Mesenchymal stem cell (in vitro differentiated cells and primary cell): ENCODE data around the gene LYRM1.
A peak's percentile ranks its signal among the peaks of the same experiment; 100 is the strongest.

ENCODE experiments used
- DNase-seq: peaks from one replicate; pipeline ENCODE4 v3.0.0-alpha.2; 2013
- H2AFZ ChIP-seq: one replicate; pipeline ENCODE4 v1.6.1; 2013; ENCODE audit warnings: low read depth, mild to moderate bottlenecking, control low read depth, inconsistent platforms, low read length, moderate library complexity
- H2AK5ac ChIP-seq: 2 replicates; pipeline ENCODE4 v1.6.1; 2013; ENCODE audit warnings: low read length, moderate library complexity, mild to moderate bottlenecking, inconsistent platforms; ENCODE audit not compliant: severe bottlenecking
- H2BK120ac ChIP-seq: one replicate; pipeline ENCODE4 v1.6.1; 2013; ENCODE audit warnings: low read depth, mild to moderate bottlenecking, inconsistent platforms, low read length, moderate library complexity
- H2BK12ac ChIP-seq, 2 experiments: one replicate each; pipeline ENCODE4 v1.6.1; 2013; ENCODE audit warnings: inconsistent platforms in 2 of 2, low read length in 2 of 2, mild to moderate bottlenecking in 2 of 2, moderate library complexity in 2 of 2, control low read depth in 1 of 2
- H2BK15ac ChIP-seq: one replicate; pipeline ENCODE4 v1.6.1; 2013; ENCODE audit warnings: mild to moderate bottlenecking, low read depth, inconsistent platforms; ENCODE audit not compliant: poor library complexity, severe bottlenecking
- H2BK5ac ChIP-seq: 2 replicates; pipeline ENCODE4 v1.6.1; 2013; ENCODE audit warnings: low read depth, mild to moderate bottlenecking, low read length, control low read depth, inconsistent platforms; ENCODE audit not compliant: poor library complexity, severe bottlenecking
- H3K14ac ChIP-seq, 2 experiments: one replicate each; pipeline ENCODE4 v1.6.1; 2013; ENCODE audit warnings: inconsistent platforms in 2 of 2, low read length in 2 of 2, control low read depth in 1 of 2, mild to moderate bottlenecking in 1 of 2, moderate library complexity in 1 of 2
- H3K18ac ChIP-seq, 2 experiments: one replicate each; pipeline ENCODE4 v1.6.1; 2013; ENCODE audit warnings: inconsistent platforms in 2 of 2, low read length in 2 of 2, control low read depth in 1 of 2, low read depth in 1 of 2, mild to moderate bottlenecking in 1 of 2
- H3K23ac ChIP-seq, 2 experiments: one replicate each; pipeline ENCODE4 v1.6.1; 2013; ENCODE audit warnings: inconsistent platforms in 2 of 2, low read length in 2 of 2, mild to moderate bottlenecking in 2 of 2, moderate library complexity in 2 of 2, control low read depth in 1 of 2
- H3K27ac ChIP-seq: 2 replicates; pipeline ENCODE4 v1.5.1; 2013; ENCODE audit warnings: mild to moderate bottlenecking, moderate library complexity, low read length, control low read depth, inconsistent platforms; ENCODE audit not compliant: poor library complexity, severe bottlenecking
- H3K27me3 ChIP-seq, 2 experiments: 2 replicates each; pipeline versions ENCODE4 v1.6.1 to v1.7.0; 2013; ENCODE audit warnings: low read length in 2 of 2, mild to moderate bottlenecking in 2 of 2, moderate library complexity in 2 of 2, control low read depth in 1 of 2, inconsistent platforms in 1 of 2; ENCODE audit not compliant: control insufficient read depth in 1 of 2, insufficient read depth in 1 of 2
- H3K36me3 ChIP-seq, 2 experiments: 2 replicates each; pipeline versions ENCODE4 v1.6.1 to v1.7.0; 2013; ENCODE audit warnings: low read length in 2 of 2, control low read depth in 1 of 2, inconsistent platforms in 1 of 2, low read depth in 1 of 2, mild to moderate bottlenecking in 1 of 2; ENCODE audit not compliant: insufficient read depth in 2 of 2, control insufficient read depth in 1 of 2
- H3K4ac ChIP-seq, 2 experiments: one replicate each; pipeline ENCODE4 v1.6.1; 2013; ENCODE audit warnings: inconsistent platforms in 2 of 2, low read length in 2 of 2, mild to moderate bottlenecking in 2 of 2, moderate library complexity in 2 of 2, control low read depth in 1 of 2, low read depth in 1 of 2
- H3K4me1 ChIP-seq: 2 replicates; pipeline ENCODE4 v1.6.1; 2013; ENCODE audit warnings: low read depth, low read length, control low read depth; ENCODE audit not compliant: control insufficient read depth, insufficient read depth
- H3K4me2 ChIP-seq: 2 replicates; pipeline ENCODE4 v1.6.1; 2013; ENCODE audit warnings: low read length, mild to moderate bottlenecking, inconsistent platforms; ENCODE audit not compliant: poor library complexity, severe bottlenecking
- H3K4me3 ChIP-seq, 2 experiments: 2 replicates each; pipeline versions ENCODE4 v1.5.1 to v1.7.0; 2013; ENCODE audit warnings: low read length in 2 of 2, mild to moderate bottlenecking in 2 of 2, control low read depth in 1 of 2, low read depth in 1 of 2; ENCODE audit not compliant: insufficient read depth in 1 of 2
- H3K79me1 ChIP-seq: replicated peaks from 2 replicates; pipeline ENCODE4 v1.6.1; 2013; ENCODE audit warnings: mild to moderate bottlenecking, control low read depth, low read length, inconsistent platforms; ENCODE audit not compliant: poor library complexity, severe bottlenecking
- H3K9ac ChIP-seq: 2 replicates; pipeline ENCODE4 v1.7.0; 2013; ENCODE audit warnings: mild to moderate bottlenecking, low read length, moderate library complexity
- H3K9me3 ChIP-seq: 2 replicates; pipeline ENCODE4 v1.7.0; 2013; ENCODE audit warnings: mild to moderate bottlenecking, low read length; ENCODE audit not compliant: control insufficient read depth
- H4K8ac ChIP-seq: one replicate; pipeline ENCODE4 v1.6.1; 2013; ENCODE audit warnings: inconsistent platforms, mild to moderate bottlenecking, low read length, moderate library complexity
- H4K91ac ChIP-seq: one replicate; pipeline ENCODE4 v1.6.1; 2013; ENCODE audit warnings: mild to moderate bottlenecking, low read length, inconsistent platforms
- WGBS: methylation state at CpG from one replicate; pipeline ENCODE4 v1.1.7; 2013; ENCODE audit warnings: mixed read lengths; 5-methylcytosine and 5-hydroxymethylcytosine counted together

The LYRM1 gene

DNA sequence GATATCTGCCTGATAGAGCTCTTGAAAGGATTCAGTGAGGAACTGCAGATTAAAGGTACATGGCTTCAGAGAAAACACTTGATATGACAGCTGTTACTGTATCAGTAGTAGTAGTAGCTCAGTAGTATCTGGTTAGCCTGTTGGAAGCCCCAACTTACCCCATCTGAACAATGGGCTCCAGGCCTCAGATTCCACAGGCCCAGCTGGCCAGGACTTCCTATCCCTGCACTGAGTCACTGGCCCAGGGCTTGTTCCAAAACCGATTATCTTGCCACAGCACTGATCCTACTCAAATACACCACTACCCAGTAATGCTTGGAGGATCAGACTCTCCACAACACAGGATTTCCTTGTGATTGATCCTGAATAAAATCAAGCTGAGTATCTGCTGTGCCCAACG, 33.0 kb upstream of the LYRM1 start:
- no peak overlapping the region for H3K14ac ChIP-seq
- peak overlapping the region; percentile 19 for H2AK5ac ChIP-seq
- H3K36me3 ChIP-seq: peaks cover 7 to 13% of the 10 kb centered on the region in 2 experiments
- no peak overlapping the region for H2BK120ac ChIP-seq
- H3K18ac ChIP-seq: peak overlapping the region in 1 of 2 experiments; percentile 26
- H3K4me2 ChIP-seq: no peak overlapping the region
- no peak overlapping the region for H2BK5ac ChIP-seq
- no peak overlapping the region for H2BK15ac ChIP-seq
- DNase-seq: no peak
- no peaks in the 10 kb centered on the region for H3K9me3 ChIP-seq
- no peak overlapping the region for H3K27ac ChIP-seq
- H3K23ac ChIP-seq: no peak overlapping the region
- H3K79me1 ChIP-seq: peaks cover 21% of the 10 kb centered on the region
- H4K91ac ChIP-seq: peak overlapping the region; percentile 63
- WGBS: 93% methylated on average over 2 of the region's 2 CpGs
- H3K4ac ChIP-seq: no peak overlapping the region
- peak overlapping the region; percentile 97 for H3K9ac ChIP-seq
- peaks cover 17% of the 10 kb centered on the region for H3K4me1 ChIP-seq
- H3K4me3 ChIP-seq: peak overlapping the region in 1 of 2 experiments; percentile 44
- no peak overlapping the region for H4K8ac ChIP-seq
- H3K27me3 ChIP-seq: no peaks in the 10 kb centered on the region
- no peak overlapping the region for H2AFZ ChIP-seq
- no peak overlapping the region for H2BK12ac ChIP-seq

- H3K27ac ChIP-seq: no peak overlapping the region
- 32% methylated on average over 3 of the region's 3 CpGs for WGBS
- no peak overlapping the region for H3K4ac ChIP-seq
- no peak overlapping the region for H2AK5ac ChIP-seq
- H3K14ac ChIP-seq: no peak overlapping the region
- no peak overlapping the region for H2BK5ac ChIP-seq
- no peak overlapping the region for H2AFZ ChIP-seq
- peaks cover 16% of the 10 kb centered on the region for H3K4me1 ChIP-seq
- peaks cover 19% of the 10 kb centered on the region for H3K79me1 ChIP-seq
- H3K4me2 ChIP-seq: no peak overlapping the region
- H2BK120ac ChIP-seq: no peak overlapping the region
- H3K27me3 ChIP-seq: no peaks in the 10 kb centered on the region
- peak overlapping the region; percentile 72 for H3K9ac ChIP-seq
- H4K8ac ChIP-seq: no peak overlapping the region
- no peak overlapping the region for H4K91ac ChIP-seq
- H3K18ac ChIP-seq: peak overlapping the region in 1 of 2 experiments; percentile 25
- H3K36me3 ChIP-seq: peaks cover 4 to 7% of the 10 kb centered on the region in 2 experiments
- H2BK12ac ChIP-seq: no peak overlapping the region
- H3K23ac ChIP-seq: no peak overlapping the region
- H3K4me3 ChIP-seq: peak overlapping the region in 1 of 2 experiments; percentile 25
- no peaks in the 10 kb centered on the region for H3K9me3 ChIP-seq
- H2BK15ac ChIP-seq: no peak overlapping the region
- DNase-seq: peak; percentile 53
Measured at GRCh38 chr16:20868890-20869289, 31.7 kb upstream of the LYRM1 start.

DNA sequence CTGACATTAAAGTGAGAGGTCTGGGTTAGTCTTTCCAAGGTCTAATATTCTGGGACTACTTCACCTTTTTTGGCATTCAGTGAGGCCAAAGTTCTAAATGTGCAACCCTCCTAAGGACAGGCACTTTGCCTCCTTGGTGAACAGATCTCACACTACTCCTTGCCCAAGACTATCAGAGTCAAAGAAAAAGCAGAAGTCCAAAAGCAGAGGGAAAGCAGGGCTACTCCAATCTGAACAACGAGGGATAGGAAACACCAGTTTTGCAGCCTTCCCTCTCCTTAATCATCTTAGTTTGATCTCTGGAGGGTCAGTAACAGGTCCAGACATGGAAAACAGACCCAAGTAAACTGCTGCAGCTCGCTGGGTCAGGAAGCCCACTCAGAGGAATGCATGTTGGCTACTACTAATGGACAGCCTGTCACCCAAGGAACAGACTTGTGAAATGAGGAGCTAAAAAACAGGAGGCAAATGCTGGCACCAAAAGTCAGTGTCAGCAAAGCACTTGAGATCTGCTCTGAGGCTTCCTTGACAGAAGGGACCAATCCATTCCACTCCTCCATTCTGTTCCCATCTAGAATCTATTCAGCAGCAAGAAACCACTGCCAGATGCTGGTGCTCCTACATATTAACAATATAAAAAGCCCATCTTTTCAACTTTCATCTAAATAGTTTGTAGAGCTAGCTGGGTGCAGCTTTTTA, 30.3 kb upstream of the LYRM1 start:
- no peak overlapping the region for H3K4ac ChIP-seq
- H3K27ac ChIP-seq: no peak overlapping the region
- H3K14ac ChIP-seq: no peak overlapping the region
- peaks cover 19% of the 10 kb centered on the region for H3K79me1 ChIP-seq
- no peak overlapping the region for H4K91ac ChIP-seq
- no peak overlapping the region for H2BK5ac ChIP-seq
- no peak overlapping the region for H3K4me2 ChIP-seq
- H2BK15ac ChIP-seq: no peak overlapping the region
- no peak overlapping the region for H3K4me3 ChIP-seq
- H2BK120ac ChIP-seq: no peak overlapping the region
- H3K23ac ChIP-seq: peak overlapping the region in 1 of 2 experiments; percentile 43
- no peak overlapping the region for H3K18ac ChIP-seq
- no peaks in the 10 kb centered on the region for H3K27me3 ChIP-seq
- peak overlapping the region; percentile 30 for H3K9ac ChIP-seq
- peaks cover 18% of the 10 kb centered on the region for H3K4me1 ChIP-seq
- WGBS: 30% methylated on average over 2 of the region's 2 CpGs
- H3K9me3 ChIP-seq: no peaks in the 10 kb centered on the region
- H2AK5ac ChIP-seq: no peak overlapping the region
- no peak overlapping the region for H4K8ac ChIP-seq
- H3K36me3 ChIP-seq: peaks cover 4 to 7% of the 10 kb centered on the region in 2 experiments
- DNase-seq: no peak
- H2BK12ac ChIP-seq: peak overlapping the region in 1 of 2 experiments; percentile 22
- H2AFZ ChIP-seq: no peak overlapping the region

GRCh38 chr16:20871258-20871657, 29.3 kb upstream of the LYRM1 start:
- peaks cover 19% of the 10 kb centered on the region for H3K79me1 ChIP-seq
- no peak overlapping the region for H3K23ac ChIP-seq
- no peak overlapping the region for H3K4me2 ChIP-seq
- H3K14ac ChIP-seq: no peak overlapping the region
- peaks cover 15% of the 10 kb centered on the region for H3K4me1 ChIP-seq
- peaks cover 4 to 7% of the 10 kb centered on the region in 2 experiments for H3K36me3 ChIP-seq
- no peak overlapping the region for H2AFZ ChIP-seq
- no peak overlapping the region for H2BK15ac ChIP-seq
- H3K9me3 ChIP-seq: no peaks in the 10 kb centered on the region
- no peaks in the 10 kb centered on the region for H3K27me3 ChIP-seq
- peak overlapping the region; percentile 30 for H3K9ac ChIP-seq
- no peak overlapping the region for H4K8ac ChIP-seq
- no peak for DNase-seq
- H3K4me3 ChIP-seq: no peak overlapping the region
- H3K18ac ChIP-seq: no peak overlapping the region
- H2AK5ac ChIP-seq: no peak overlapping the region
- no peak overlapping the region for H3K4ac ChIP-seq
- H4K91ac ChIP-seq: no peak overlapping the region
- no peak overlapping the region for H2BK12ac ChIP-seq
- no peak overlapping the region for H2BK120ac ChIP-seq
- no peak overlapping the region for H2BK5ac ChIP-seq
- 50% methylated on average over 2 of the region's 2 CpGs for WGBS
- H3K27ac ChIP-seq: no peak overlapping the region
